Measurements from ENCODE around the gene RPP14.
"Not testable (repeated sequence)": the region's sequence is repeated elsewhere in the genome, so short reads cannot be mapped to it uniquely, and the experiment has no call there.

The RPP14 gene

DNA sequence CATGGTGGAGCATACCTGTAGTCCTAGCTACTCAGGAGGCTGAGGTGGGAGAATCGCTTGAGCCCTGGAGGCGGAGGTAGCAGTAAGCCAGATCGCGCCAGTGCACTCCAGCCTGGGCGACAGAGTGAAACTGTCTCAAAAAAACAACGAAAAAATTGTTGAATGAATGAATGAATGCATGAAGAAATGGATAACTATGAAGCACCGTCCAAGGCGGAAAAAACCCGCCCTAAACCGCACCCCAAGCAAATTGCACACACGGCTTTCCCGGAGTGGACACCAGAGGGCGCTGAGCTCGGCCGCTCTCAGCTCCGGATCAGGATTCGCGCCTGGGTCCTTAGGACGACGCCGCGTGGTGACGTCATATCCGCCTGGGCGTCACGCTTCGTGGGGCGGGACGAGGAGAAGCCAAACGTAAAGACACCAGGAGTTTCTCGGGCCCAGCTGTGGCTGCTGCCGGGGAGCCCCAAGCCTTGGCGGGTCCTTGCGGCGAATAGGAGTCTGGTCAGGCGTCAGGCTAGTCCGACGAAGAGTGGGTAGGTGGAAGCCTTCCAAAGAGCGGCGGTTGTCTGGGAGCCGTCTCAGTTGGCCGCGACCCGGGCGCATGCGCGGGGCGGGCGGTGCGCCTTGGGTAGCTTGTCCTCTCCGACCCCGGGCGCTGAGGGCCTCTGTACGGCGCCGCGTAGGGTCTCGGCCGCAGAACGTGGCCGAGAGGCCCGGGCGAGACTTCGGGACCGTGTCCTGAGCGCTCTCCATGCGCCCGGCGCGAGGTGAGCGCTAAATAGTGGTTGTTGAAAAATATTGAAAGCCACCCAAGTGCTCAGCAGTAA lies at the start of gene RPP14, which contains the start of gene HTD2:
RPP14 (plus strand) TSS at position 364 of the 830 bp plus-strand sequence. CDS start 4,085 bp downstream, outside the sequence.
HTD2 (plus strand) TSS at position 639 of the 830 bp plus-strand sequence. CDS start 11,094 bp downstream, outside the sequence.
- DNase-seq (ENCODE audit: low read depth in 2 of 2) = peak; percentile 97 to 99

DNA sequence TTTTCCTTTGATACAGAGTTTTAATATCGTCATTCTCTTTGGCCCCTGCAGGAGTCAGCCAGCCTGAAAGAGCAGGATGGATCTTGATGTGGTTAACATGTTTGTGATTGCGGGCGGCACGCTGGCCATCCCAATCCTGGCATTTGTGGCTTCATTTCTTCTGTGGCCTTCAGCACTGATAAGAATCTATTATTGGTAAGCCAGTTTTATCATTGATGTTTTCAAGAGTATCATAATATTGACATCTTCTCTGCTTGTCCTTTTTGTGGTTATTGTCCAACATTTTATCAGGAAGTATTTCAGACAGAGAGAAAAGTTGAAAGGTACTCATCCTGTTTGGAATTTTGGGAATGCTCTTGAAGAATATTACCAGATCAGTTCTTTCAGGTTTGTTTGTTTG lies 49.5 kb upstream of the RPP14 start:
- DNase-seq (ENCODE audit: low read depth in 2 of 2) = no peak

DNA sequence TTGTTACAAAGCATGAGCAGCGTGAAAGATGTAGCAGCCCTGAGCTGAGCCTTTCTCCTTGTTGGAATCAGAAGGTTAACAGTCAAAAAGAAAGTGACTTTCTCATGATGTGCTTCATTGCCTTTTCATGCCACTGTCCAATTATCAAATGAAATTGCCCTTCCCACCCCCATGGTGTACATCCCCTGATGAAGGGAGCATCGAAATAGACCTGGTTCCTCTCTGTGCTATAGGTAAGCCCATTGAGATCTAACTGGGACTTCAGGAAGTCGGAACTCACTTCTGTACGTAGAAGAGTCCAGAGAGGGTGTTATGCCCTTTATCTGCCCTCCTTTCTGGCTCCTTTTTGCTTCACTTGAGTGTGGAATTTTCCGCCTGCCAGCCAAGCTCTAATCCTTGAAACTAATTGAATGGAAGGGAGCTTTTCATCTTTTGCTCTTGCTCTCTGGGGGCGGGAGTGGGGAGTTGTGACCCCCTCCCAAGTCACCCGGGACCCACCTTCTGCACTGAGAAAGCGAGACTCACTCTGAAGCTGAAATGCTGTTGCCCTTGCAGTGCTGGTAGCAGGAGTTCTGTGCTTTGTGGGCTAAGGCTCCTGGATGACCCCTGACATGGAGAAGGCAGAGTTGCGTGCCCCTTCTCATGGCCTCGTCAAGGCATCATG lies 47.5 kb upstream of the RPP14 start:
- no peak for DNase-seq (ENCODE audit: low read depth in 2 of 2)

DNA sequence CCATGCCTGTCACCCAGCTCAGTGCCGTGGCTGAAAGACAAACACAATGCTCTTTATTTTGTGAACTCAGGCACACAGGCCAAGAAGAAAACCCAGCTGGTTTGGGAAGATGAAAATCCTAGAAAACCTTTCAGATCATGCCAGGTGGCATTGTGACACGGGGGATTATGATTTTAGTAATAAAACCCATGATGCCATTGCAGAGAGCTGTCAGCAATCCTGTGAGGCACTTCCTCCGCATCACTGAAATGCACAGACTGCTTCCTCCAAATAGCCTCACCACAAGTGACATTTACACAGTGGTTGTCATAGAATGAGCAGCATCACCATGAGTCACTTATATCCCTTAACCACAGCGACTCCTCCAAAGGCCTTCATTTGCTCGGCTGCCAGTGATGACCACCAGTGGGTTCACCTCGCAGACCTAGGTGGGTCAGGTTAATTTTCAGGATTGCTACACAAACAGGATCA lies 45.7 kb upstream of the RPP14 start:
- no peak for DNase-seq (ENCODE audit: low read depth in 2 of 2)

DNA sequence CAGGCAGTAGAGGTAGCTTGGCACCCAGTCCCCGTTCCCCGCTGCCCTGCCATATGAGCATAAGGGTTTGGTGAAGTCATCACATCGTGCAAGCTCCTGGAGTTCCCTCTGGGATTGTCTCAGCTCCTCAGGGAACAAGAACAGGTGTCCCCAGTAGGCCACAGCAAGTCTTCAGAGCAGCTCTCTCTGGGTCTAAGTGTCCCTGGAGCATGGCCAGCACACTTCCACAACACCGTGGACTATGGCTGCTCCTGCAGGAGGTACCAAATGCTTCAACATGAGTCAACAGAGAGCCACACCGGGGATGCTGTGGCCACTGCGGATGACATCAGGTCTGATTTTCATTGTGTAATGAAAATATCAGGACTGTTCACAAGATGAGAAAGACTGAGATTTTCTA lies 45.3 kb upstream of the RPP14 start:
- no peak for DNase-seq (ENCODE audit: low read depth in 2 of 2)

DNA sequence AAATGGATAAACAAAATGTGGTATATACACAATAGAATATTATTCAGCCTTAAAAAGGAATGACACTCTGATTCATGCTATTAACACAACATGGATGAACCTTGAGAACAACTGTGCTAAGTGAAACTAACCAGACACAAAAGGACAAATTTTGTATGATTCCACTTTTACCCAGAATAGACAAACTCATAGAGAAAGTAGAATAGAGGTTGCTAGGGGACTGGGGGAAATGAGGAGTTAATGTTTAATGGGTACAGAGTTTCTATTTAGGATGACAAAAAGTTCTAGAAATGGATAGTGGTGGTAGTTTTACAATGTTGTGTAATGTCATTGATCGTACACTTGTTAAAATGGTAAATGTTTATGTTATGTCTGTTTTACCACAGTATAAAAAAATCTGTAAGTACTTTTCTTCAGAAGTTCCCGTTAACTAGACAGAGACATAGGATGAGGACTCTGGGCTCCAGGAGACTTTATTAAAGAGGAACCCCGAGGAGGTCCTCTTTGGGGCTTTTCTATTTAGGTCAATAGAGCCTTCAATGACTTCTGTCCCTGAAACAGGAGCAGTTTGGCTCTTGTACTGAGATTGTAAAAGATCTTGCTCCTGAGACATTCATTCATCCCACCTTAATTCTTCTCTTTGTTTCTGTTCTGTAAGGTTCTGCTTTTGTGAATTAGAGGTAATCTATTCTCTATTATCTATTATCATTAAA lies 43.9 kb upstream of the RPP14 start:
- no peak for DNase-seq (ENCODE audit: low read depth in 2 of 2)

DNA sequence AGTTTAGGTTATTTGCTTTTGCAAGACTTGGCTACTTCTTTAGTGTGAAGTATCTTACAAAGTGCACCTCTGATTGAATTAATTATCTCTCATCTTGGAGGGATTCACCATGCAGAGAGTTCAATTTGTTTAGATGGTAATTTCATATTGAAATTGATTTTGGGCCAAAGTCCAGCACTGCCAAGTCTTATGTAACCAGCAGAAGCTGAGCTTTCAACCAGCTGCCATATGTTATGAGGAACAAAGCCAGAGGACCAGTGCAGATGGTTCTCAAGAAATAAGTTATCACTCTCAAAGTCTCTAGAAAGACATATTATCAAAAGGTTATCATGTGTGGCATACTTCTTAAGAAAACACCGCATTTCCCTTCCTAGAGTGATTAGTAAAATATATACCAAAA lies 39.5 kb upstream of the RPP14 start:
- DNase-seq (ENCODE audit: low read depth in 2 of 2) = no peak

DNA sequence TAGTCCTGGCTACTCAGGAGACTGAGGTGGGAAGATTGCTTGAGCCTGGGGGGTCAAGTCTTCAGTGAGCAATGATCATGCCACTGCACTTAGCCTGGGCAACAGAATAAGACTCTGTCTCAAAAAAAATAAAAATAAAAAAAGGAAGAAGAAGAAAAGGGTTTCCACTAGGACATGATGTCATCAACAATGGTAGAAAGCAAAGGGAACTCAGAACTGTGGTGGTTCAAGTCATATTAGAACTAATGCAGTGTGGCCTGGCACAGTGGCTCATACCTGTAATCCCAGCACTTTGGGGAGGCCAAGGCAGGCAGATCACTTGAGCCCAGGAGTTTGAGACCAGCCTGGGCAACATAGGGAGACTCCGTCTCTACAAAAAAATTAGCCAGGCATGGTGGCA lies 38.5 kb upstream of the RPP14 start:
- DNase-seq (ENCODE audit: low read depth in 2 of 2) = not testable (repeated sequence)

DNA sequence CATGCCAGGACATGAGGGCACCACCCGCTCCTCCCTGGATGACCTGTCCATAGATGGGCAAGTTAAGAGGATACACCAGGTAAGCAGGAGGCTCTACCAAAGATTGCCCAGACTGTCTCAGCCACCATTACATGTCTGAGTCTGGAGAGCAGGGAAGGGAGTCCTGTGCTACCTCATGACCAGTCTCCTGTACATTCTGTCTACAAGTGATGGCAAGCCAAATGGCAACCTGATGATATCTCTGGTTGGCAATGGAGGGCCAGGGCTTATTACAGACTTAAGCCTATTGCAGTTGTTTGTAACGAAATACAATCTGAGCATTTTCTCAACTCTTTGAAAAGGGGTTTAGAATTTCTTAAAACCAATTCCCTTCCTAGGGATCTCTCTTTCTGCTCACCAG lies 36.7 kb upstream of the RPP14 start:
- no peak for DNase-seq (ENCODE audit: low read depth in 2 of 2)

DNA sequence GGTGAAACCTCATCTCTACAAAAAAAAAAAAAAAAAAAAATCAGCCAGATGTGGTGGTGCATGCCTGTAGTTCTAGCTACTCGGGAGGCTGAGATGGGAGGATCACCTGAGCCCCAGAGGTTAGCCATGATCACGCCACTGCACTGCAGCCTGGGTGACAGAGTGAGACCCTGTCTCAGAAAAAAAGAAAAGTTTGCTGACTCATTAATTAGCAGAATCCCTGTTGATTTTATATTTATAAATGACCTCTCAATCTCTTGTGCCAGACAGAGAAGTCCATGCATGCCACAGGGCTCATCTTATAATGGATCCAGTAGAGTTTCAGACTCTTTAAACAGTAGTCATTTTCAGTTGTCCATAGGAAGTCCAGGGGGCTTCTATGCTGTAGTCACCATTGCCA lies 35.6 kb upstream of the RPP14 start:
- no peak for DNase-seq (ENCODE audit: low read depth in 2 of 2)

DNA sequence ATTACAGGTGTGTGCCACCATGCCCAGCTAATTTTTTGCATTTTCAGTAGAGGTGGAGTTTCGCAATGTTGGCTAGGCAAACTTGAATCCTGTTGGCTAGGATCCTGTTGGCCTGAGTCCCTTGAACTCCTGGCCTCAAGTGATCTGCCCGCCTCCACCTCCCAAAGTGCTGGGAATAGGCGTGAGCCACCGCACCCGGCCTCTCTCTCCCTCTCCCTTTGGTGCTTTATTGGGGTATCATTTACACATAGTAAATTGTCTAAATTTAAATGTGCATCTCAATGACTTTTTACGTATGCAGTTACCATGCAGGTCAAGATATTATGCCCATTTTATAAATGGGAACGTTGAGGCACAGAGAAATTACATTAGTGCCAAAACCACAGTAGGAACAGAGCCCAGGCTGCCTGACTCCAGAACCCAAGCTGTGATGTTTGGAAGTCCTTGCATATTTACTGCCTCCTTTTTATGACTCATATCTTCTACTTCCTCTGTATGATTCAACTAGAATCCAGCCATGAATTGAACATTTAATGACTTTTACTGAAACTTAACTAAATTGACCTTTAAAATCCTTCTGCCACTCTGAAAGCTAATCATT lies 34.0 kb upstream of the RPP14 start:
- DNase-seq (ENCODE audit: low read depth in 2 of 2) = no peak

DNA sequence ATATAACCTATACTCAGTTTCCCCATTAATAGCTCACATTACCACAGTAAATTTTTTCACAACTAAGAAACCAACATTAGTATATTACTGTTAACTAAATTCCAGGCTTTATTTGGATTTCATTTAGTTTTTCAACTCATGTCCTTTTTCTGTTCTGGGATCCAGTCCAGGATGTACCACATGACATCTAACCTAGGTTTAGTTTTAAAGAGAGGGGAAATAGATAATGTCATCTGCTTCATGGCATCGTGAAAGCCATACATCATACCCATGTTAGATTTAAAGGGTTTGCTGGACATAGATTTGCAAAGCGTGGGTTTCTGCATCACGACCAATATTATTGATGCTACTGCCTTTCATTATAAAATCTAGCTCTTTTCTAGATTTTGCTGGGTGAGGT lies 33.2 kb upstream of the RPP14 start:
- DNase-seq (ENCODE audit: low read depth in 2 of 2) = no peak

DNA sequence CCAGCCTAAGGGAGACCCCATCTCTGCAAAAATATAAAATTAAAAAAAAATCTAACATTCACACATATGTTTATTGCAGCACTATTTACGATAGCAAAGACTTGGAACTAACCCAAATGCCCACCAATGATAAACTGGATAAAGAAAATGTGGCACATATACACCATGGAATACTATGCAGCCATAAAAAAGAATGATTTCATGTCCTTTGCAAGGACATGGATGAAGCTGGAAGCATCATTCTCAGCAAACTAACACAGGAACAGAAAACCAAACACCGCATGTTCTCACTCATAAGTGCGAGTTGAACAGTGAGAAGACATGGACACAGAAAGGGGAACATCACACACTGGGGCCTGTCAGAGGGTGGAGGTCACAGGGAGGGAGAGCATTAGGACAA lies 32.7 kb upstream of the RPP14 start:
- not testable (repeated sequence) for DNase-seq (ENCODE audit: low read depth in 2 of 2)

DNA sequence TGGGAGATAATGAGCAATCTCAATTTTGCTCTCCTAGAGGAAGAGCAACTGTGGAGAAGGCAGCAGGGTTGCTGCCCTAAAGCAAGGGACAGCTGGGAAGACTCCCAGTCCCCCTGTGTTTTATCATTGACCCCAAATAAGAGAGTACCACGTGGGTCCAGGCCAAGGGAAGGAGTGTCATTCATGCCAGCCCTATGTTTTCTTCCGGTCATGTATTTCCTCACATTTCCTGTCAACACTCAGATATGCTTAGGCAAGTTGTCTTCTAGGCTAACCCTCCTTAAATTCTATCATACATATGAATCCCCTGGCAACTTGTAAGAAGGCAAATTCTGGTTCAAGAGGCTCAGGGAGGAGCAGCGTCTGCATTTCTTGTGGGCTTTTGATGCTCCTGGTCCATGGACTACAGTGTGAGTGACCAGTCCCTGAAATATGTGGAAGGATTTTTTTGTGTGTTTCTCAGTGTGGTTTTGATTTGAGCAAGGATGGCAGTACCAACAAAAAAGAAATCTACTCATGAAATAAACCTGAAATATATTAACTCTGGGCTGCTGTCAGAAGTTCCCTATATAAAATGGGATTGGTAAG lies 31.9 kb upstream of the RPP14 start:
- no peak for DNase-seq (ENCODE audit: low read depth in 2 of 2)

DNA sequence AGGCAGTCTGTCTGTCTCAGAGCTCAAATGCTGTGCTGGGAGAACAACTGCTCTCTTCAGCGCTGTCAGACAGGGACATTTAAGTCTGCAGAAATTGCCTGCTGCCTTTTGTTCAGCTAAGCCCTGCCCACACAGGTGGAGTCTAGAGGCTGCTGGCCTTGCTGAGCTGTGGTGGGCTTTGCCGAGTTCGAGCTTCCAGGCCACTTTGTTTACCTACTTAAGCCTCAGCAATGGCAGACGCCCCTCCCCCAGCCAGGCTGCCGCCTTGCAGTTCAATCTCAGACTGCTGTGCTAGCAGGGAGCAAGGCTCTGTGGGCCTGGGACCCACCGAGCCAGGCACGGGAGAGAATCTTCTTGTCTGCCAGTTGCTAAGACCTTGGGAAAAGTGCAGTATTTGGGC lies 25.0 kb upstream of the RPP14 start:
- DNase-seq (ENCODE audit: low read depth in 2 of 2) = no peak

DNA sequence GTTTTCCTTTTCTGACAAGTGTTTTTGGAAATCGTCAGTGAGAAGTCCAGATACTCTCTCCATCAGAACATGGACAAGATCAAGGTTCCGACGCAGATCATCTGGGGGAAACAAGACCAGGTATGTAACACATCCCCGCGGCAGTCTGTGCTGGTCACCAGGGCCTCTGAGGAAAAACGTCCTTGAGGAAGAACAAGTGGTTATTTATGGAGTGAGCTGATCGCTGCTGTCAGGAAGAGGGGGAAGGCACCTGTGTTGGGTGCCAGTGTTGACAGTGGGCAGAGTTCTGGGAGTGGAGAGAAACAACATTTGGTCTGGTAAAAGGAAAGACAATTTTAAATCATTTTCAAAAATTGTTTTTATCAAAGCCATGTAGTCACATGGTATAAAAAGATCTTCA lies 20.7 kb upstream of the RPP14 start:
- no peak for DNase-seq (ENCODE audit: low read depth in 2 of 2)

DNA sequence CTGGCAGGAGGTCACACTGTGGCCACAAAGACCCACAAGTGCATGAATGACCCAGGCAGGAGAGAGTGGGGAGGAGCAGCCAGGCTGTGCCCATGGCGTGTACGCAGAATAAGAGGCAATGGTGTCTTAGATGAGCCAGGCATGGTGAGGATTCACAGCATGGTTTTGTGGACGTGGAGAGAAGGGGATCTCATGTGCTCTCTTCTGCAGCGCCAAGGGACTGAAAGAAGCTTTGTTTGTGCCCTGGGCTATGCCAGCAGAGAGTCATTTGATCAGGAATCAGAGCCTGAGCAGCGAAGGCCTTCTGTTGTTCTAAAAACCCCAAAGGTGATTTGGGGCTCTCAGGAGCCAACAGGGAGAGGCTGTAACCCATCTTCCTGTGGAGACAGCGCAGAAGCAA lies 18.7 kb upstream of the RPP14 start:
- no peak for DNase-seq (ENCODE audit: low read depth in 2 of 2)

DNA sequence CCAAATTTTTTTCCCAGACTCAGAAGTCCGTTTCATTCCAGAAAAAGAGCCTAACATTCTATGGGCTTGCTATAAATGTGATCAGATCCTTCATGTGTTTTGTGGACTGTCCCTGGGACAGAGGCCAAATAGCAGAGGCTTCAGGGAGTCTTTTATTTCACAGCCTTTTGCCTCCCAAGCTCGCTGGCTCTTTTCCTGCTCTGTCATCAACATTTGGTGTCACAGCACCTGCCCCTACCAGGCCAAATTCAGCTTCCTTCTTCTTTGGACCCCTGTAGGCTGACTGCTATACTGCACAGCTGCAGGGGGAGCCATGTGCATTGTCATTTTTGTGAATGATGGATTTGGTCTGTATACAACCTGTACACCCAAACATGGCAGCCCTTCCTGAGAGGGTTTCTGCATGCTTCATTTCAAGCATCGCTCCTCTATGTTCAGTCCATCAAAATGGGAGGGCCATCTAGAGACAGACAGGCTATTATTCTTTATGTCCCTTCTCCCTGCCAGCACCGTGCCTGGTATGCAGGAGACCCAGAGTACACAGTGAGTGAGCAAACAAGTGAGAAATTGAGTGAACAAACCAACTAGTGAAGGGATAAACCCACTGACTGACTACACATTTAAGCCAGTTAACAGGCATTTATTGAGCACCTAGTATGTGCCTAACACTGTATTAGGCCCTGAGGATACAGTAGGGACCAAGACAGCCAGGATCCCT lies 17.9 kb upstream of the RPP14 start:
- DNase-seq (ENCODE audit: low read depth in 2 of 2) = no peak

DNA sequence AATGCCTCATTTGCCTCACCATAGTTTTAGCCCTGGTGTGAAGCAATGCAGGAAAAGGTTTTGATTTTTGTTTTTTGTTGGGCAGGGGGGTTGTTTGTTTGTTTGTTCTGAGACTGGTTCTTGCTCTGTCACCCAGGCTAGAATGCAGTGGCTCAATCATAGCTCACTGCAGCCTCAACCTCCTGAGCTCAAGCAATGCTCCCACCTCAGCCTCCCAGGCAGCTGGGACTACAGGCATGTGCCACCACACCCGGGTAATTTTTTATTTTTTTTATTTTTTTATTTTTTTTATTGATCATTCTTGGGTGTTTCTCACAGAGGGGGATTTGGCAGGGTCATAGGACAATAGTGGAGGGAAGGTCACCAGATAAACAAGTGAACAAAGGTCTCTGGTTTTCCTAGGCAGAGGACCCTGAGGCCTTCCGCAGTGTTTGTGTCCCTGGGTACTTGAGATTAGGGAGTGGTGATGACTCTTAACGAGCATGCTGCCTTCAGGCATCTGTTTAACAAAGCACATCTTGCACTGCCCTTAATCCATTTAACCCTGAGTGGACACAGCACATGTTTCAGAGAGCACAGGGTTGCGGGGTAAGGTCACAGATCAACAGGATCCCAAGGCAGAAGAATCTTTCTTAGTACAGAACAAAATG lies 17.0 kb upstream of the RPP14 start:
- DNase-seq (ENCODE audit: low read depth in 2 of 2) = not testable (repeated sequence)

DNA sequence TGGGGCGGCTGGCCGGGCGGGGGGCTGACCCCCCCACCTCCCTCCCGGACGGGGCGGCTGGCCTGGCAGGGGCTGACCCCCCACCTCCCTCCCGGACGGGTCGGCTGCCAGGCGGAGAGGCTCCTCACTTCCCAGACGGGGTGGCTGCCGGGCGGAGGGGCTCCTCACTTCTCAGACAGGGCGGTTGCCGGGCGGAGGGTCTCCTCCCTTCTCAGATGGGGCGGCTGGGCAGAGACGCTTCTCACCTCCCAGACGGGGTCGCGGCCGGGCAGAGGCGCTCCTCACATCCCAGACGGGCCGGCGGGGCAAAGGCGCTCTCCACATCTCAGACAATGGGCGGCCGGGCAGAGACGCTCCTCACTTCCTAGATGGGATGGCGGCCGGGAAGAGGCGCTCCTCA lies 15.6 kb upstream of the RPP14 start:
- not testable (repeated sequence) for DNase-seq (ENCODE audit: low read depth in 2 of 2)
